HG02763 (cell line): ENCODE measurements around the gene HSCB.
"Not testable (repeated sequence)": the region's sequence is repeated elsewhere in the genome, so short reads cannot be mapped to it uniquely, and the experiment has no call there.

Source experiments
- ATAC-seq: cut with Tn5 transposase; IDR thresholded peaks from one replicate; pipeline ENCODE4 v1.9.1; 2021; ENCODE audit warnings: mild to moderate bottlenecking, moderate library complexity; ENCODE audit not compliant: unreplicated experiment

Gene HSCB

GRCh38 chr22:28738876-28739275, 3.0 kb upstream of the HSCB start:
- not testable (repeated sequence) for ATAC-seq

GRCh38 chr22:28741200-28741784, 547 bp upstream of the HSCB start:
- no peak for ATAC-seq

GRCh38 chr22:28742562-28742962, 723 bp downstream of the HSCB start:
- ATAC-seq: no peak

- ATAC-seq: no peak
Observed at GRCh38 chr22:28743852-28744251, 2.0 kb downstream of the HSCB start.

- no peak for ATAC-seq
Observed at GRCh38 chr22:28750471-28750881, 8.6 kb downstream of the HSCB start.

- ATAC-seq: not testable (repeated sequence)
Observed at GRCh38 chr22:28754512-28754911, 12.7 kb downstream of the HSCB start.

GRCh38 chr22:28759861-28760560, 18.2 kb downstream of the HSCB start:
- ATAC-seq: no peak

GRCh38 chr22:28761449-28761755, 19.6 kb downstream of the HSCB start:
- no peak for ATAC-seq

- not testable (repeated sequence) for ATAC-seq
Observed at GRCh38 chr22:28762000-28762399, 20.2 kb downstream of the HSCB start.

- ATAC-seq: no peak
Observed at GRCh38 chr22:28766628-28767027, 24.8 kb downstream of the HSCB start.

GRCh38 chr22:28768701-28769393, 27.0 kb downstream of the HSCB start:
- ATAC-seq: no peak

- no peak for ATAC-seq
Observed at GRCh38 chr22:28769394-28770085, 27.7 kb downstream of the HSCB start.

- ATAC-seq: no peak
Observed at GRCh38 chr22:28771195-28771791, 29.5 kb downstream of the HSCB start.

- ATAC-seq: peak; percentile 85
Observed at GRCh38 chr22:28772633-28773460, 31.0 kb downstream of the HSCB start, which contains the start of gene CCDC117. Gene CCDC117, plus strand, starts transcription at chr22:28772695. Its CDS starts 155 bp downstream, at chr22:28772850.

GRCh38 chr22:28773461-28773867, 31.6 kb downstream of the HSCB start:
- peak; percentile 21 for ATAC-seq

GRCh38 chr22:28774378-28774777, 32.5 kb downstream of the HSCB start:
- no peak for ATAC-seq

- ATAC-seq: no peak
Observed at GRCh38 chr22:28779833-28780232, 38.0 kb downstream of the HSCB start.

GRCh38 chr22:28780296-28780695, 38.5 kb downstream of the HSCB start:
- no peak for ATAC-seq

GRCh38 chr22:28783786-28784671, 42.2 kb downstream of the HSCB start:
- ATAC-seq: no peak
